PFSK-1 (cell line): ENCODE measurements around the gene CNTNAP2.

Experiments used
- FOXP2 ChIP-seq: optimal IDR thresholded peaks from 2 replicates; pipeline ENCODE3; 2011; ENCODE audit warnings: borderline replicate concordance, control low read depth, inconsistent platforms; ENCODE audit not compliant: insufficient read depth; ENCODE audit errors: extremely low read length, extremely low read depth
- POLR2AphosphoS5 ChIP-seq: IDR thresholded peaks from 2 replicates; pipeline ENCODE4 v1.6.1; 2012; ENCODE audit warnings: low read depth, mild to moderate bottlenecking, control low read depth, low read length, moderate library complexity
- REST ChIP-seq, 2 experiments: IDR thresholded peaks; 2 replicates each; pipeline versions ENCODE4 v1.6.1 to v1.8.0; 2011 to 2012; ENCODE audit warnings: low read depth in 2 of 2, low read length in 2 of 2, control low read depth in 1 of 2, inconsistent platforms in 1 of 2, mild to moderate bottlenecking in 1 of 2, moderate library complexity in 1 of 2; ENCODE audit not compliant: insufficient read depth in 1 of 2
- SIN3A ChIP-seq: IDR thresholded peaks from 2 replicates; pipeline ENCODE4 v1.6.1; 2012; ENCODE audit warnings: mild to moderate bottlenecking, low read length, moderate library complexity, borderline replicate concordance; ENCODE audit not compliant: insufficient read depth
- TAF1 ChIP-seq: IDR thresholded peaks from 2 replicates; pipeline ENCODE4 v1.6.1; 2012; ENCODE audit warnings: low read length, control low read depth, borderline replicate concordance; ENCODE audit not compliant: insufficient read depth

Gene CNTNAP2

DNA sequence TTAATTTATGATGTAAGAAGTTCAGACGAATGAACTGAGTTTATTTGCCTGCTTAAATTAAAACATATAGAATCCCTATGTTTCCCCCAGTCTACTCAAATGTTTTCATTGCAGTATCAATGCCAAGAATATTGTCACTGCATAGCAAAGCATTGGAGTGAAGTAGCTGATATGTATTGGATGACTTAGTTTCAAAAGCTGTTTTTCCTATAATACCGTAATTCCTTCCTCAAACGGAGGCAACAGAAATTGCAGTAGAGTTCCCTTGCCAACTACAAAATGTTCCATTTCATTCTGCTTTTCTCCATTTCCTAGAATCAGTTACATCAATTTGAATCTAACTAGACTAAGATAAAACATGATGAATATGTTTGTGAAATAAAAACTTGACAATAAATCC, 174.1 kb downstream of the CNTNAP2 start:
- no peak for TF ChIP-seq SIN3A
- TF ChIP-seq POLR2AphosphoS5: no peak
- TF ChIP-seq FOXP2: no peak
- TF ChIP-seq TAF1: no peak
- no peak for TF ChIP-seq REST (IDR thresholded peaks at IDR 0.05; ENCODE audit: insufficient read depth in 1 of 2, low read depth in 2 of 2, low read length in 2 of 2)

GRCh38 chr7:146291900-146292299, 175.3 kb downstream of the CNTNAP2 start:
- TF ChIP-seq FOXP2 (no peak), TAF1 (no peak), SIN3A (no peak), REST (IDR thresholded peaks at IDR 0.05; ENCODE audit: insufficient read depth in 1 of 2, low read depth in 2 of 2, low read length in 2 of 2) (no peak), POLR2AphosphoS5 (no peak)

- no peak for TF ChIP-seq FOXP2
- no peak for TF ChIP-seq POLR2AphosphoS5
These were observed 179.4 kb downstream of the CNTNAP2 start for GRCh38 chr7:146296028-146296427.

DNA sequence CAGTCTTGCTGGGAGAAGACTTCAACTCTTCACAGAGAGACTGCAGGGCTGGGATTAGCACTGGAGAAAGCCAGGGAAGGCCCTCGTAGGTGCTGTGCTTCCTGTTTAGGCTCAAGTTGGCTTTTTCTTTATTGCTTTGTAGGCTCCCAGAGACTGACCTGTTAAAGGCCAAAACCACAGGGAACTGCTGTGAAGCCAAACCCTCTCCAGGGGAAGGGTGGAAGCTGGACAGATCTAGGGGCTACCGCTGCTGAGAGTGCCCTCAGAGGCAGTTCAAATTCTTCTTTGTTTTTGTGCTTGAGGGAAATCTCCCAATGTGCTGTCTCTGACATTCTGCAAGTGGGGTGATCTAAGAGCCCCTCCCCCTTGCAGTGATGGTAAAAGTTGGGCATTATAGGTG, 198.4 kb downstream of the CNTNAP2 start:
- TF ChIP-seq TAF1 (no peak), FOXP2 (no peak), POLR2AphosphoS5 (no peak), REST (IDR thresholded peaks at IDR 0.05; ENCODE audit: insufficient read depth in 1 of 2, low read depth in 2 of 2, low read length in 2 of 2) (no peak), SIN3A (no peak)

GRCh38 chr7:146319629-146320028, 203.0 kb downstream of the CNTNAP2 start:
- TF ChIP-seq REST (IDR thresholded peaks at IDR 0.05; ENCODE audit: insufficient read depth in 1 of 2, low read depth in 2 of 2, low read length in 2 of 2): no peak
- TF ChIP-seq SIN3A: no peak
- TF ChIP-seq TAF1: no peak
- no peak for TF ChIP-seq POLR2AphosphoS5
- no peak for TF ChIP-seq FOXP2

- TF ChIP-seq TAF1 (no peak), SIN3A (no peak), FOXP2 (no peak), POLR2AphosphoS5 (no peak), REST (IDR thresholded peaks at IDR 0.05; ENCODE audit: insufficient read depth in 1 of 2, low read depth in 2 of 2, low read length in 2 of 2) (no peak)
These were observed 204.7 kb downstream of the CNTNAP2 start for GRCh38 chr7:146321301-146321700.
